HepG2 (cell line): Measurements from ENCODE around the gene ACE. TPM values are rescaled to one million over a fixed set of nuclear protein-coding genes. Genes with fewer than 3 reads are reported as not detected.

Experiments used
- ARID5B ChIP-seq: IDR thresholded peaks from 2 replicates; pipeline ENCODE4 v1.4.0; 2020; ENCODE audit warnings: mild to moderate bottlenecking, missing genetic modification reagents
- ATF2 ChIP-seq: sonication (generic); formaldehyde crosslinking; IDR thresholded peaks from 2 replicates; pipeline ENCODE4 v1.4.0; 2020; ENCODE audit warnings: missing genetic modification reagents
- EED ChIP-seq: sonication (generic); formaldehyde crosslinking; IDR thresholded peaks from 2 replicates; pipeline ENCODE4 v1.5.0; 2020; ENCODE audit warnings: mild to moderate bottlenecking, missing genetic modification reagents
- FOXP1 ChIP-seq, 2 experiments: fragments of 450-650 bp in 1 of 2; IDR thresholded peaks; 2 replicates each; pipeline ENCODE4 v1.6.1; 2017 to 2018; ENCODE audit warnings: antibody characterized with exemption in 1 of 2
- KDM2A ChIP-seq: sonication (generic); formaldehyde crosslinking; IDR thresholded peaks from 2 replicates; pipeline ENCODE4 v1.4.0; 2020; ENCODE audit warnings: low read depth, missing genetic modification reagents, borderline replicate concordance
- MAFK ChIP-seq, 2 experiments: IDR thresholded peaks in 1 of 2; conservative IDR thresholded peaks in 1 of 2; 2 replicates each; pipeline ENCODE4 v1.6.1; 2011; ENCODE audit warnings: improper control_type of control experiment in 2 of 2, low read length in 2 of 2
- MBNL3 ChIP-seq: fragments of 250-450 bp; sonication (Bioruptor Pico); conservative IDR thresholded peaks from 2 replicates; pipeline ENCODE4 v1.8.0; 2022; ENCODE audit warnings: mild to moderate bottlenecking, inconsistent platforms
- MTF1 ChIP-seq: sonication (generic); formaldehyde crosslinking; IDR thresholded peaks from 2 replicates; pipeline ENCODE4 v1.5.0; 2020; ENCODE audit warnings: missing genetic modification reagents
- PRDM10 ChIP-seq: sonication (generic); formaldehyde crosslinking; IDR thresholded peaks from 2 replicates; pipeline ENCODE4 v1.4.0; 2020; ENCODE audit warnings: low read depth, missing genetic modification reagents
- RXRB ChIP-seq: IDR thresholded peaks from 2 replicates; pipeline ENCODE4 v1.6.1; 2016; ENCODE audit warnings: borderline replicate concordance, missing genetic modification reagents, missing compliant biosample characterization
- SYNCRIP ChIP-seq: fragments of 200-400 bp; formaldehyde crosslinking; IDR thresholded peaks from 2 replicates; pipeline ENCODE4 v1.6.1; 2018; ENCODE audit warnings: mild to moderate bottlenecking, low read depth, low read length; ENCODE audit not compliant: insufficient read depth
- ZBTB49 ChIP-seq: sonication (generic); formaldehyde crosslinking; IDR thresholded peaks from 2 replicates; pipeline ENCODE4 v1.4.0; 2020; ENCODE audit warnings: missing genetic modification reagents, borderline replicate concordance
- ZNF317 ChIP-seq: sonication (generic); formaldehyde crosslinking; IDR thresholded peaks from 2 replicates; pipeline ENCODE4 v1.5.0; 2020; ENCODE audit warnings: mild to moderate bottlenecking, missing genetic modification reagents
- ZNF784 ChIP-seq: sonication (generic); formaldehyde crosslinking; IDR thresholded peaks from 2 replicates; pipeline ENCODE4 v1.5.1; 2020; ENCODE audit warnings: missing genetic modification reagents, mild to moderate bottlenecking, borderline replicate concordance
- polyA plus RNA-seq, 8 experiments: library from polyadenylated mRNA; depleted of rRNA in 3 of 8; stranded (reverse) in 7 of 8; unstranded in 1 of 8; fragments of >200 nt; fragmentation: Illumina TruSeq in 4 of 8; extraction: Trizol in 4 of 8; gene quantifications; 2 replicates each; pipeline versions ENCODE4 v1.2.1 to v1.2.3, GENCODE V29; 2011 to 2016; ENCODE audit warnings: low read depth in 4 of 8, missing spikeins in 1 of 8, mixed read lengths in 1 of 8; ENCODE audit not compliant: insufficient read depth in 1 of 8
- total RNA-seq, 5 experiments: library from RNA; depleted of rRNA; stranded (reverse); fragments of >200 nt; fragmentation: Illumina TruSeq; extraction: Trizol; gene quantifications; 2 replicates each; pipeline ENCODE4 v1.2.3, GENCODE V29; 2016; ENCODE audit warnings: low read depth in 1 of 5

Gene ACE
- total and polyA plus RNA-seq, 2 of the 13 experiments (the other 11 are each of a cell fraction or from before 2014, with no cell fraction given) = 0.08 to 0.13 TPM

- peak; percentile 95 for TF ChIP-seq ARID5B (CRISPR knock-in tag)
- no peak; the same call in 1 of the 2 replicates for TF ChIP-seq MBNL3
- 0 out of 2 replicates have a peak, but pooled peaks have one; percentile 16 for TF ChIP-seq KDM2A (CRISPR knock-in tag)
- TF ChIP-seq MTF1 (CRISPR knock-in tag) = no peak
- no peak for TF ChIP-seq ZNF784 (CRISPR knock-in tag)
- TF ChIP-seq ZNF317 (CRISPR knock-in tag) = peak; percentile 41; the same call in 1 of the 2 replicates
- TF ChIP-seq ZBTB49 (CRISPR knock-in tag) = peak; percentile 70; the same call in 1 of the 2 replicates
- TF ChIP-seq SYNCRIP = no peak
- TF ChIP-seq EED (CRISPR knock-in tag) = no peak
- TF ChIP-seq PRDM10 (CRISPR knock-in tag) = peak; percentile 78
- TF ChIP-seq FOXP1 (IDR thresholded peaks at IDR 0.05) = no peak
- TF ChIP-seq FOXP1 (CRISPR knock-in tag; IDR thresholded peaks at IDR 0.05) = peak; percentile 51
- no peak for TF ChIP-seq MAFK (conservative IDR thresholded peaks at IDR 0.05 in 1 of 2, IDR thresholded peaks at IDR 0.05 in 1 of 2; ENCODE audit: low read length in 2 of 2)
- peak; percentile 95 for TF ChIP-seq RXRB
- peak; percentile 86 for TF ChIP-seq ATF2 (CRISPR knock-in tag)
Measured at GRCh38 chr17:63531022-63531965, 54.4 kb downstream of the ACE start (continued).
